GM23338 (cell line): ENCODE results near the gene OR52A1.

ENCODE experiments used
- CREB1 ChIP-seq: fragments of 250-450 bp; sonication (Bioruptor Pico); IDR thresholded peaks from 2 replicates; pipeline ENCODE4 v1.5.0; 2020; ENCODE audit warnings: low read depth, mild to moderate bottlenecking, moderate library complexity
- EZH2 ChIP-seq: fragments of 200-600 bp; sonication (generic); IDR thresholded peaks from one replicate; pipeline ENCODE4 v1.8.0; 2017; ENCODE audit warnings: antibody characterized with exemption, mild to moderate bottlenecking, low read depth; ENCODE audit not compliant: unreplicated experiment
- EZH2phosphoT487 ChIP-seq: fragments of 200-600 bp; sonication (generic); IDR thresholded peaks from one replicate; pipeline ENCODE4 v1.8.1; 2018; ENCODE audit warnings: antibody characterized with exemption; ENCODE audit not compliant: unreplicated experiment
- JUNB ChIP-seq: IDR thresholded peaks from one replicate; pipeline ENCODE4 v1.6.1; 2016; ENCODE audit warnings: antibody characterized with exemption; ENCODE audit not compliant: unreplicated experiment
- NANOG ChIP-seq: IDR thresholded peaks from 2 replicates; pipeline ENCODE4 v1.6.1; 2016; ENCODE audit warnings: antibody characterized with exemption, borderline replicate concordance
- POLR2AphosphoS5 ChIP-seq: IDR thresholded peaks from 2 replicates; pipeline ENCODE4 v1.6.1; 2016; ENCODE audit warnings: antibody characterized with exemption, low read depth
- ZNF331 ChIP-seq: fragments of 250-450 bp; sonication (Bioruptor Pico); IDR thresholded peaks from 2 replicates; pipeline ENCODE4 v1.5.0; 2020; ENCODE audit warnings: low read depth, mild to moderate bottlenecking, moderate library complexity
- TF ChIP-seq, protein P1 (sequence below), 2 experiments: fragments of 200-600 bp in 1 of 2; sonication (generic) in 1 of 2; conservative IDR thresholded peaks; 2 replicates each; pipeline versions ENCODE4 v1.5.1 to v1.6.1; 2016 to 2017; ENCODE audit warnings: antibody characterized with exemption in 2 of 2, low read depth in 2 of 2, mild to moderate bottlenecking in 2 of 2, moderate library complexity in 1 of 2
- TF ChIP-seq, protein P2 (sequence below): fragments of 250-450 bp; sonication (Bioruptor Pico); IDR thresholded peaks from 2 replicates; pipeline ENCODE4 v1.5.0; 2020; ENCODE audit warnings: mild to moderate bottlenecking, moderate library complexity
- TF ChIP-seq, protein P3 (sequence below): IDR thresholded peaks from 2 replicates; pipeline ENCODE4 v1.6.1; 2016; ENCODE audit warnings: antibody characterized with exemption
- TF ChIP-seq, protein P4 (sequence below): IDR thresholded peaks from one replicate; pipeline ENCODE4 v1.6.1; 2018; ENCODE audit warnings: antibody characterized with exemption; ENCODE audit not compliant: unreplicated experiment

DNA sequence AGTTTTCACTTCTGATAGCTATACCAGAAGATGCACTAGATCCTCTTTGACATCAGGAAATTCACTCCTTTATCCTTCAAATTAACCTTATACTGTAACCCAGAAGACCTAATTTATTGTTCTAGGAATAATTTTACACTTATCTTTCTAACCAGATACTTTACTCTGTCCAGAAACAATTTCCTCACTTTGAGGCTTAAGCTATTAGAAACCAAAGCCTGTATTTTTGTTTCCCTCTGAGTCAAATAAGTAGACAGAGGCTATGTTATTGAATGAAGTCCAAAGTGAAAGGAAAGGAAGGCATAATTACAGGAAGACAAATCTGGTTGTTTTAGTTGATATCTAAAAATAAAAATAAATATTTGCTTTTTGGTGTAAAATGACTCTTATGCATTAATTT, 43.7 kb upstream of the OR52A1 start:
- no peak for TF ChIP-seq JUNB
- TF ChIP-seq, protein P1, sequence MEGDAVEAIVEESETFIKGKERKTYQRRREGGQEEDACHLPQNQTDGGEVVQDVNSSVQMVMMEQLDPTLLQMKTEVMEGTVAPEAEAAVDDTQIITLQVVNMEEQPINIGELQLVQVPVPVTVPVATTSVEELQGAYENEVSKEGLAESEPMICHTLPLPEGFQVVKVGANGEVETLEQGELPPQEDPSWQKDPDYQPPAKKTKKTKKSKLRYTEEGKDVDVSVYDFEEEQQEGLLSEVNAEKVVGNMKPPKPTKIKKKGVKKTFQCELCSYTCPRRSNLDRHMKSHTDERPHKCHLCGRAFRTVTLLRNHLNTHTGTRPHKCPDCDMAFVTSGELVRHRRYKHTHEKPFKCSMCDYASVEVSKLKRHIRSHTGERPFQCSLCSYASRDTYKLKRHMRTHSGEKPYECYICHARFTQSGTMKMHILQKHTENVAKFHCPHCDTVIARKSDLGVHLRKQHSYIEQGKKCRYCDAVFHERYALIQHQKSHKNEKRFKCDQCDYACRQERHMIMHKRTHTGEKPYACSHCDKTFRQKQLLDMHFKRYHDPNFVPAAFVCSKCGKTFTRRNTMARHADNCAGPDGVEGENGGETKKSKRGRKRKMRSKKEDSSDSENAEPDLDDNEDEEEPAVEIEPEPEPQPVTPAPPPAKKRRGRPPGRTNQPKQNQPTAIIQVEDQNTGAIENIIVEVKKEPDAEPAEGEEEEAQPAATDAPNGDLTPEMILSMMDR (conservative IDR thresholded peaks at IDR 0.05; ENCODE audit: low read depth in 2 of 2): no peak
- TF ChIP-seq, protein P2, sequence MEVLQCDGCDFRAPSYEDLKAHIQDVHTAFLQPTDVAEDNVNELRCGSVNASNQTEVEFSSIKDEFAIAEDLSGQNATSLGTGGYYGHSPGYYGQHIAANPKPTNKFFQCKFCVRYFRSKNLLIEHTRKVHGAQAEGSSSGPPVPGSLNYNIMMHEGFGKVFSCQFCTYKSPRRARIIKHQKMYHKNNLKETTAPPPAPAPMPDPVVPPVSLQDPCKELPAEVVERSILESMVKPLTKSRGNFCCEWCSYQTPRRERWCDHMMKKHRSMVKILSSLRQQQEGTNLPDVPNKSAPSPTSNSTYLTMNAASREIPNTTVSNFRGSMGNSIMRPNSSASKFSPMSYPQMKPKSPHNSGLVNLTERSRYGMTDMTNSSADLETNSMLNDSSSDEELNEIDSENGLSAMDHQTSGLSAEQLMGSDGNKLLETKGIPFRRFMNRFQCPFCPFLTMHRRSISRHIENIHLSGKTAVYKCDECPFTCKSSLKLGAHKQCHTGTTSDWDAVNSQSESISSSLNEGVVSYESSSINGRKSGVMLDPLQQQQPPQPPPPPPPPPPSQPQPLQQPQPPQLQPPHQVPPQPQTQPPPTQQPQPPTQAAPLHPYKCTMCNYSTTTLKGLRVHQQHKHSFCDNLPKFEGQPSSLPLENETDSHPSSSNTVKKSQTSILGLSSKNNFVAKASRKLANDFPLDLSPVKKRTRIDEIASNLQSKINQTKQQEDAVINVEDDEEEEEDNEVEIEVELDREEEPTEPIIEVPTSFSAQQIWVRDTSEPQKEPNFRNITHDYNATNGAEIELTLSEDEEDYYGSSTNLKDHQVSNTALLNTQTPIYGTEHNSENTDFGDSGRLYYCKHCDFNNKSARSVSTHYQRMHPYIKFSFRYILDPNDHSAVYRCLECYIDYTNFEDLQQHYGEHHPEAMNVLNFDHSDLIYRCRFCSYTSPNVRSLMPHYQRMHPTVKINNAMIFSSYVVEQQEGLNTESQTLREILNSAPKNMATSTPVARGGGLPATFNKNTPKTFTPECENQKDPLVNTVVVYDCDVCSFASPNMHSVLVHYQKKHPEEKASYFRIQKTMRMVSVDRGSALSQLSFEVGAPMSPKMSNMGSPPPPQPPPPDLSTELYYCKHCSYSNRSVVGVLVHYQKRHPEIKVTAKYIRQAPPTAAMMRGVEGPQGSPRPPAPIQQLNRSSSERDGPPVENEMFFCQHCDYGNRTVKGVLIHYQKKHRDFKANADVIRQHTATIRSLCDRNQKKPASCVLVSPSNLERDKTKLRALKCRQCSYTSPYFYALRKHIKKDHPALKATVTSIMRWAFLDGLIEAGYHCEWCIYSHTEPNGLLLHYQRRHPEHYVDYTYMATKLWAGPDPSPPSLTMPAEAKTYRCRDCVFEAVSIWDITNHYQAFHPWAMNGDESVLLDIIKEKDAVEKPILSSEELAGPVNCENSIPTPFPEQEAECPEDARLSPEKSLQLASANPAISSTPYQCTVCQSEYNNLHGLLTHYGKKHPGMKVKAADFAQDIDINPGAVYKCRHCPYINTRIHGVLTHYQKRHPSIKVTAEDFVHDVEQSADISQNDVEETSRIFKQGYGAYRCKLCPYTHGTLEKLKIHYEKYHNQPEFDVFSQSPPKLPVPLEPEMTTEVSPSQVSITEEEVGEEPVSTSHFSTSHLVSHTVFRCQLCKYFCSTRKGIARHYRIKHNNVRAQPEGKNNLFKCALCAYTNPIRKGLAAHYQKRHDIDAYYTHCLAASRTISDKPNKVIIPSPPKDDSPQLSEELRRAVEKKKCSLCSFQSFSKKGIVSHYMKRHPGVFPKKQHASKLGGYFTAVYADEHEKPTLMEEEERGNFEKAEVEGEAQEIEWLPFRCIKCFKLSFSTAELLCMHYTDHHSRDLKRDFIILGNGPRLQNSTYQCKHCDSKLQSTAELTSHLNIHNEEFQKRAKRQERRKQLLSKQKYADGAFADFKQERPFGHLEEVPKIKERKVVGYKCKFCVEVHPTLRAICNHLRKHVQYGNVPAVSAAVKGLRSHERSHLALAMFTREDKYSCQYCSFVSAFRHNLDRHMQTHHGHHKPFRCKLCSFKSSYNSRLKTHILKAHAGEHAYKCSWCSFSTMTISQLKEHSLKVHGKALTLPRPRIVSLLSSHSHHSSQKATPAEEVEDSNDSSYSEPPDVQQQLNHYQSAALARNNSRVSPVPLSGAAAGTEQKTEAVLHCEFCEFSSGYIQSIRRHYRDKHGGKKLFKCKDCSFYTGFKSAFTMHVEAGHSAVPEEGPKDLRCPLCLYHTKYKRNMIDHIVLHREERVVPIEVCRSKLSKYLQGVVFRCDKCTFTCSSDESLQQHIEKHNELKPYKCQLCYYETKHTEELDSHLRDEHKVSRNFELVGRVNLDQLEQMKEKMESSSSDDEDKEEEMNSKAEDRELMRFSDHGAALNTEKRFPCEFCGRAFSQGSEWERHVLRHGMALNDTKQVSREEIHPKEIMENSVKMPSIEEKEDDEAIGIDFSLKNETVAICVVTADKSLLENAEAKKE: no peak
- TF ChIP-seq EZH2: no peak
- TF ChIP-seq EZH2phosphoT487: no peak
- TF ChIP-seq POLR2AphosphoS5: no peak
- no peak for TF ChIP-seq NANOG
- TF ChIP-seq, protein P3, sequence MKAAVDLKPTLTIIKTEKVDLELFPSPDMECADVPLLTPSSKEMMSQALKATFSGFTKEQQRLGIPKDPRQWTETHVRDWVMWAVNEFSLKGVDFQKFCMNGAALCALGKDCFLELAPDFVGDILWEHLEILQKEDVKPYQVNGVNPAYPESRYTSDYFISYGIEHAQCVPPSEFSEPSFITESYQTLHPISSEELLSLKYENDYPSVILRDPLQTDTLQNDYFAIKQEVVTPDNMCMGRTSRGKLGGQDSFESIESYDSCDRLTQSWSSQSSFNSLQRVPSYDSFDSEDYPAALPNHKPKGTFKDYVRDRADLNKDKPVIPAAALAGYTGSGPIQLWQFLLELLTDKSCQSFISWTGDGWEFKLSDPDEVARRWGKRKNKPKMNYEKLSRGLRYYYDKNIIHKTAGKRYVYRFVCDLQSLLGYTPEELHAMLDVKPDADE: no peak
- TF ChIP-seq CREB1 (CRISPR knock-in tag): no peak
- TF ChIP-seq, protein P4, sequence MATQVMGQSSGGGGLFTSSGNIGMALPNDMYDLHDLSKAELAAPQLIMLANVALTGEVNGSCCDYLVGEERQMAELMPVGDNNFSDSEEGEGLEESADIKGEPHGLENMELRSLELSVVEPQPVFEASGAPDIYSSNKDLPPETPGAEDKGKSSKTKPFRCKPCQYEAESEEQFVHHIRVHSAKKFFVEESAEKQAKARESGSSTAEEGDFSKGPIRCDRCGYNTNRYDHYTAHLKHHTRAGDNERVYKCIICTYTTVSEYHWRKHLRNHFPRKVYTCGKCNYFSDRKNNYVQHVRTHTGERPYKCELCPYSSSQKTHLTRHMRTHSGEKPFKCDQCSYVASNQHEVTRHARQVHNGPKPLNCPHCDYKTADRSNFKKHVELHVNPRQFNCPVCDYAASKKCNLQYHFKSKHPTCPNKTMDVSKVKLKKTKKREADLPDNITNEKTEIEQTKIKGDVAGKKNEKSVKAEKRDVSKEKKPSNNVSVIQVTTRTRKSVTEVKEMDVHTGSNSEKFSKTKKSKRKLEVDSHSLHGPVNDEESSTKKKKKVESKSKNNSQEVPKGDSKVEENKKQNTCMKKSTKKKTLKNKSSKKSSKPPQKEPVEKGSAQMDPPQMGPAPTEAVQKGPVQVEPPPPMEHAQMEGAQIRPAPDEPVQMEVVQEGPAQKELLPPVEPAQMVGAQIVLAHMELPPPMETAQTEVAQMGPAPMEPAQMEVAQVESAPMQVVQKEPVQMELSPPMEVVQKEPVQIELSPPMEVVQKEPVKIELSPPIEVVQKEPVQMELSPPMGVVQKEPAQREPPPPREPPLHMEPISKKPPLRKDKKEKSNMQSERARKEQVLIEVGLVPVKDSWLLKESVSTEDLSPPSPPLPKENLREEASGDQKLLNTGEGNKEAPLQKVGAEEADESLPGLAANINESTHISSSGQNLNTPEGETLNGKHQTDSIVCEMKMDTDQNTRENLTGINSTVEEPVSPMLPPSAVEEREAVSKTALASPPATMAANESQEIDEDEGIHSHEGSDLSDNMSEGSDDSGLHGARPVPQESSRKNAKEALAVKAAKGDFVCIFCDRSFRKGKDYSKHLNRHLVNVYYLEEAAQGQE: no peak
- TF ChIP-seq ZNF331: no peak
